GM19328 (cell line): ENCODE measurements around the gene UHRF1.
"Not testable (repeated sequence)": the region's sequence is repeated elsewhere in the genome, so short reads cannot be mapped to it uniquely, and the experiment has no call there.

Experiments used
- ATAC-seq: cut with Tn5 transposase; IDR thresholded peaks from one replicate; pipeline ENCODE4 v1.9.1; 2021; ENCODE audit warnings: mild to moderate bottlenecking, moderate library complexity; ENCODE audit not compliant: unreplicated experiment

UHRF1 gene

GRCh38 chr19:4897146-4897545 is 12.2 kb upstream of the UHRF1 start:
- ATAC-seq, result no peak

DNA sequence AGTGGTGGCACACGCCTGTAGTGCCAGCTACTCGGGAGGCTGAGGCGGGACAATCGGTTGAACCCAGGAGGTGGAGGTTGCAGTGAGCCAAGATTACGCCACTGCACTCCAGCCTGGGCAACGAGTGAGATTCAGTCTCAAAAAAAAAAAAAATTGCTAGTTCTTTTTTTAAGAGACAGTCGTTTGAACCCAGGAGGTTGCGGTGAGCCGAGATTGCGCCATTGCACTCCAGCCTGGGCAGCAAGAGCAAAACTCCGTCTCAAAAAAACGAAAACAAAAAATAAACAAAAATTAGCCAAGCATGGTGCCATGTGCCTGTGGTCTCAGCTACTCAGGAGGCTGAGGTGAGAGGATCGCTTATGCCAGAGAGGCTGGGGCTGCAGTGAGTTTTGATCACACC is 8.4 kb upstream of the UHRF1 start:
- ATAC-seq, result not testable (repeated sequence)

- no peak for ATAC-seq
Measured at GRCh38 chr19:4902796-4903195, 6.5 kb upstream of the UHRF1 start, which contains the start of gene ARRDC5. TSS of gene ARRDC5 (minus strand) at chr19:4902896. CDS start at chr19:4902825, 71 bp downstream.

- no peak for ATAC-seq
Measured at GRCh38 chr19:4904481-4904880, 4.8 kb upstream of the UHRF1 start.

DNA sequence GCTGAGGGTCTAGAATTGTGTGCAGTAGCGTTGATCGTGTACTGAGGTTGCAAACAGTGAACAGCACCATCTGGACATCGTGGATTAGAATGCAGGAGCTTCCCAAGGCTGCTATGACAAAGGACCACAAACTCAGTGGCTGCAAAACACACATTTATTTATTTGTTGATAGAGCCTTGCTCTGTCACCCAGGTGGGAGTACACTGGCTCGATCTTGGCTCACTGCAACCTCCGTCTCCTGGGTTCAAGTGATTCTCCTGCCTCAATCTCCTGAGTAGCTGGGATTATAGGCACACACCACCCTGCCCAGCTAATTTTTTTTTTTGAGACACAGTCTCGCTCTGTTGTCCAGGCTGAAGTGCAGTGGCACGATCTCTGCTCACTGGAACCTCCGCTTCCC is 2.3 kb upstream of the UHRF1 start:
- no peak for ATAC-seq

- ATAC-seq, result no peak
Measured at GRCh38 chr19:4908360-4908759, 941 bp upstream of the UHRF1 start.

DNA sequence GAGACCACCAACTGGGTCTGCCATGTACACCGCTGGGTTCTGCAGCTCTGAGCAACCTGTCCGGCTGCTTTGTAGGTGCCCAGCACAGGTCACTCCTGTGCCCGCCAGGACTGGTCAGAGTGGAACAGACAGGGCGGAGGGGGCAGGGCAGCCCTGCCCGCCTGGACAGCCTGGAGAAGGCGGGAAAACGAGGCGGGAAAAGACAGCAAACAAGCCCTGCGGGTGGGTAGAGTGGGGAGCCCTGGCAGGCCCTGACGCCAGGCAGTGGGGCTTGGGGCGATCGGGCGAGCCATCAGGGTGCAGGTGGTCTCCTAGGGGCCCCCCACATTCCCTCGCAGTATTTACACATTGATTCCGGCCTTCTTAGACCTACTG is 533 bp upstream of the UHRF1 start:
- ATAC-seq, result no peak

DNA sequence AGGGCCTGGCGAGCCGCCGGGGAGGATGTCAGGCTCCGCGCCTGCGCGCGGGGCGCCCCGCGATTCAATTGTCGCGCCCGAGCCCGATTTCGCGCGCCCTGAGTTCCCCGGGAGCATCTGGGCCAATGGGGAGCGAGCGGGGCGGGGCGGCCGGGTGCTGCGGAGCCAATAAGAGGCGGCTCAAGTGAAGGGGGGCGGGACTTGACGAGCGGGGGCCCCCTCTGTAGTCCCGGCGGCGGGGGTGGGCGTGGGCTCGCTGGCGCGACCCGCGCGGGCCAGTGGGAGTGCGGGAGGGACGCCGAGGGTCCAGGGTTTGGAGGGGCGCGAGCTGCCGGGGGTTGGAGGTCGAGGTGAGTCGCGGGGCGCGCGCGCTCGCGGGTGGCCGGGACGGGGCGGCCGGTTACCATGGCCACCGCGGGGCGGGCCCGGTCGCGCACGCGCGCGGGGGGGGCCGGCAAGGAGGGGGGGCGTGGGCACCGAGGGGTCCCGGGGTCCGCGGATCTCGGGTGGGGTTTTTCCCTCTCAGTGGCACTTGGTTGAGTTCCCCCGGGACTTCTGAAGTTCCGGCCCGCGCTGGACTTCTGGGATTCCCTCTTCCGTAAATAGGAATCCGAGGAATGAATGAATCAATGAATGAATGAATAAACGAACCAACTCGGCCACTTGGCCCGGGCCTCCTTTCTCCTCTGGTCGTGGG is 744 bp downstream of the UHRF1 start:
- ATAC-seq, result peak; percentile 74

GRCh38 chr19:4910594-4911281 is 1.4 kb downstream of the UHRF1 start:
- ATAC-seq, result no peak

DNA sequence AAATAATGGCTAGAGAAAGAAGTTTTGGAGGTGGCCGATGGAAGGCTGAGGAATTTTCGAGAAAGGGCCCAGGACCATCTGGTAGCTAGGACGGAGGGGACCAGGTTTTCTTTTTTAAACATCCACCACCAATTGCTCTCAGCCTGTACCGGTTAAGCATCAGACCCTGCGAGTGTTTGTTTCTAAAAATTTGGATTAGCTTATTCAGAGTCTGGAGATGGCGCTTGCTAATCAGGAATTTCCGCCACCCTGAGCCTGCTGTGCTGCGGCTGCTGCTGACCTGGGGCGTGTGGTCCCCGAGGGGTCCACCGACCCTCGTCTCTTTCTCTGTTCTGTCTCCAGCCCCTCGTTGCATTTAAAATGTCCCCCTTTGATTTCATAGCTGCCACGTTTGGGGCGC is 2.0 kb downstream of the UHRF1 start:
- no peak for ATAC-seq

DNA sequence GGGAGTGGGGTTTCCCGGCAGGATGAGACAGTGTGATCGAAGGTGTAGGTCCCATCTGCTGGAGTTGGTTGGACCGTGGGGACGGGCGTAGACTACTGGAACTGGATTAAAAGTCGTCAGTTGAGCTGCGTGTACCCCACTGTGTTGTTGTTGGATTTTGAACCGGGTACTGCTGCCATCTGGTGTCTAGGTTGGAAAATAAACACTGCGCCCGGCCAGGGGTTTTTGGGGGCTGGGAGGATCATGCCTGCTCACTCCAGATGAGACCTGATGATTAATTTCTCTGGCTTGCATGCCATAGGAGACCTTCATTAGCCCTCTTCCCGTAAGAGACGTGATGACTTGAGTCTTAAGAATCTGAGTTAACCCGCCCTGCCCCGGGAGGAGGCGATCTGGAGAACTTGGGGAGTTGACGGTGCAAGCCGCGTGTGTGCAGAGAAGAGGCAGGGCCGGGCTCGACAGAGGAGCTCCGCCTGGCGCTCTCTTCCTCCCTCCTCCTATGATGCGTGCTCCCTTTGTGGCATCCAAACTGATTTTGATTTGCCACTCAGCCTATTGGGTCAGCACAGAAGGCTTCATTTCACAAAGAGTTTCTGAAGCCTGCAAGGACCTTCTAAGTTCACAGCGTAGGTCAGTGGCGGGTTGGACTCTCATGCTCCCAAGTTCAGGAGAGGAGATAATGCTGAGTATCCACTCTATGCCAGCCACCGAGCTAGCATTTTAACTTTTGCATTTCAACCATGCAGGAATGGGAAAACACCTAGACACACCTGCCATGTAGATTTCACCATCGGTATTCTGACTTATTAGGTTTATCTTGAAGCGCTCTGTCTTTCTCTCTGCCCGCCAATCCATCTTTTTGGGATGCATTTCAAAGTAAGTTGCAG is 2.7 kb downstream of the UHRF1 start:
- no peak for ATAC-seq

DNA sequence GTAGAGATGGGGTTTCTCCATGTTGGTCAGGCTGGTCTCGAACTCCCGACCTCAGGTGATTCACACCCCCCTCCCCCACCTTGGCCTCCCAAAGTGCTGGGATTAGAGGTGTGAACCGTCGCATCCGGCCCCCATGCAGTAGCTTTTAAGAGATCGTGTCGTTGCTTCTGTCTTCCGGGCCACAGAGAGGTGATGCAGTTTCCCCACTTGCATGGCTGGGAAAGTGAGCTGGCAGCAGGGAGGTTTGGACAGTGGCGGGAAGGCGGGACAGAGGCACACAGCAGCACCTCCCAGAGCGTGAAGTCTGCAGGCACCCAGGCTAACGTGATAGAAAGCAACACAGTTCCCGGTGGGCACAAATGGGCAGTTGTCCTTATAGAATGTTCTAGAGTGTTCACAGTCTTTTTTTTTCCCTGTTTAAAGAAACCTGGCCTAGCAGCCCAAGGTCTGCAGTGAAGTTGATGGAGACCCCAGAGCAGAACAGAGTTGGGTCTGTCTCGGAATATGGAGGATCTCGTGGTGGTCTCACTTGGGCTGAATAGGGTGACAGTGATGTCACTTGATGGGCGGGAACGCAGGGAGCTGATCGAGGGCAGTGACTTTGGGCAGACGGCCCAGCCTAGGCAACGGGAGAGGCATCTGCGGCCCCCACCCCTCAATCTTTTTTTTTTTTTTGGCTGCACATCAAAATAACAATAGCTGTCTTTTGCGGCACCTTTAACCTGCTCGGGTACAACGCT is 4.9 kb downstream of the UHRF1 start:
- ATAC-seq, result no peak

- ATAC-seq, result no peak
Measured at GRCh38 chr19:4914736-4915501, 5.6 kb downstream of the UHRF1 start.

DNA sequence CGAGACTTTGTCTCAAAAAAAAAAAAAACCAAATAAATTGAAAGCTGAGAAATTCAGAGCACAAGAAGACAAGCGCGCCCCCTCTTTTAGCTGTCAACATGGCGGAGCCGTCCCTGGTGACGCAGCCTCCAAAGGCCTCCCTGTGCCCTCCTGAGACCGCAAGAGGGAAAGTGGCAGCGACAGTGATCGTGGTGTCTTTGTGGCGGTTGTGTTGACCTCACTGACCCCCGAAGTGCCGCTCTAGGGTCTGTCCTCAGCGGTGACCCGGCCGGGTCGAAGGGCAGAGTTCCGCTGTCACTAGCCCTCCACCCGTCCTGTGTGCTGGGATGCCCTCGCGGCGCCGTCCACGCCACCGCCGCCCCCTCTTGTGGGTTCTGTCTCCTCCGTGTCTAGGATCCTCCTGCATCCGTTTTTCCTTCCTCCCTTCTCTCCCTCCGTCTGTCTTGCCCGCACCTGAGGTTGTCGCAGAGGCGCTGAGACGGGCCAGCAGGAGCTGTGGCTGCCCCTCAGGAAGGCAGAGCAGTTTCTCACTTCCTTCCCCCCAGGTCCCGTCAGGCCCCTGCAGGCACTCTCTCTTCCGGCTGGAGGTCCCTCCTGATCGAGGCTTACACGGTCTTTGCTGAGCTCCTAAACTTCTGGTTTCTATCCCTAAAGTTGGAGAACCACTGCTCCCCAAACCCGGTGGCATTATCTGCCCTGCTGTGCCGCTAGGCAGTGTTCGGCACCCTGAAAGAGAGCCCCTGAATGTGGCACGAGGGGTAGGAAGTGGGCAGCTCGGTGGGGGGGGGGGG is 7.2 kb downstream of the UHRF1 start:
- no peak for ATAC-seq

GRCh38 chr19:4922530-4923275 is 13.4 kb downstream of the UHRF1 start:
- no peak for ATAC-seq

DNA sequence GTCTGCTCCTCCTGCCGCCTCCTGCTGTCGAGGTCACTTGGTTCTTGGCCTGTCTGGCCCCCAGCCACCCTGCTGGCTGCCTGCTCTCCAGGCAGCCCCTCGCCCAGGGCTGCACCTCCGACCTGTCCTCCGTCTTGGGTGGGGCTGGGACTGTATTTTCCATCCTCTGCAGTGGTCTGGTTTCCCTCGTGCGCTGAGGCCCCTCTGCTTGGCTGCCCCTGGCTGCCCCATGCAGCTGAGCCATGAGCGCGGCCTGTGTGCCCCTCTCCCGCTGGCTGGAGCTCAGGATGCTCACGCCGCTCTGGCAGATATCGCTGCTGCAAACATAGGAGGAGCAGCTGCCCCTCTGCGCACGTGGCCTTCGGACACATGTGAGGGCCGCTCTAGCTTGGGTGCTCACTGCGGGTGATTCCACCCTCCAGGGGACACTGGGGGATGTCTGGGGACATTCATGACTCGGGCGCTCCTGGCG is 14.0 kb downstream of the UHRF1 start:
- ATAC-seq, result no peak

DNA sequence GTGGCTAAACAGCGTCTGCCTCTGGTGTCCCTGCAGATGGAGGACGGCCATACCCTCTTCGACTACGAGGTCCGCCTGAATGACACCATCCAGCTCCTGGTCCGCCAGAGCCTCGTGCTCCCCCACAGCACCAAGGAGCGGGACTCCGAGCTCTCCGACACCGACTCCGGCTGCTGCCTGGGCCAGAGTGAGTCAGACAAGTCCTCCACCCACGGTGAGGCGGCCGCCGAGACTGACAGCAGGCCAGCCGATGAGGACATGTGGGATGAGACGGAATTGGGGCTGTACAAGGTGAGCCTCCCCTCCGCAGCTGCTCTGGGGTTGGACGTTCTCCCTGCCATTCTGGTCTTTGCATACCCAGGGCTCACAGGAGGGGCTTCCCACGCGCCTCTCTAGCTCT is 19.9 kb downstream of the UHRF1 start:
- no peak for ATAC-seq

DNA sequence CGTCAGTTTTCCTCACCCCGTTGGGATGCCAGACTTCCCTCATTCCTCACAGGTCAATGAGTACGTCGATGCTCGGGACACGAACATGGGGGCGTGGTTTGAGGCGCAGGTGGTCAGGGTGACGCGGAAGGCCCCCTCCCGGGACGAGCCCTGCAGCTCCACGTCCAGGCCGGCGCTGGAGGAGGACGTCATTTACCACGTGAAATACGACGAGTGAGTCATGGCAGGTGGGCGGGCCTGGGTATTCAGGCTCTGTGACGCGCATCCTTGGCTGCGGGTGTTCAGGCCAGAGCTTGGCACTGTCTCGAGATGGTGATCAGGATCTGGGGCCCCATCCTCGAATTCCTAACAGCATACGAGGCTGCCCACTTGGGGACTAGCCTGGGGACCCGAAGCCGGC is 21.4 kb downstream of the UHRF1 start:
- no peak for ATAC-seq

DNA sequence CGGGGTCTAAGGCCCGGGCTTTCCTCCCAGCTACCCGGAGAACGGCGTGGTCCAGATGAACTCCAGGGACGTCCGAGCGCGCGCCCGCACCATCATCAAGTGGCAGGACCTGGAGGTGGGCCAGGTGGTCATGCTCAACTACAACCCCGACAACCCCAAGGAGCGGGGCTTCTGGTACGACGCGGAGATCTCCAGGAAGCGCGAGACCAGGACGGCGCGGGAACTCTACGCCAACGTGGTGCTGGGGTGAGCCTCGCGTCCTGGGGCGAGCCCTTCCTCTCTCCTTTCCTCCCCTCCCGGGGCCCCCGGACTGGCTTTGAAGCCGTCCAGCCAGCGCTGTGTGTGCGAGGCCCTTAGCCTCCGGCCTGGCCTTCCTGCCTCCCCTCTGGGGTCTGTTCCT is 23.4 kb downstream of the UHRF1 start:
- no peak for ATAC-seq
